ENCODE results near the gene DGCR6.
"Not testable (repeated sequence)": the region's sequence is repeated elsewhere in the genome, so short reads cannot be mapped to it uniquely, and the experiment has no call there.

DGCR6 gene

DNA sequence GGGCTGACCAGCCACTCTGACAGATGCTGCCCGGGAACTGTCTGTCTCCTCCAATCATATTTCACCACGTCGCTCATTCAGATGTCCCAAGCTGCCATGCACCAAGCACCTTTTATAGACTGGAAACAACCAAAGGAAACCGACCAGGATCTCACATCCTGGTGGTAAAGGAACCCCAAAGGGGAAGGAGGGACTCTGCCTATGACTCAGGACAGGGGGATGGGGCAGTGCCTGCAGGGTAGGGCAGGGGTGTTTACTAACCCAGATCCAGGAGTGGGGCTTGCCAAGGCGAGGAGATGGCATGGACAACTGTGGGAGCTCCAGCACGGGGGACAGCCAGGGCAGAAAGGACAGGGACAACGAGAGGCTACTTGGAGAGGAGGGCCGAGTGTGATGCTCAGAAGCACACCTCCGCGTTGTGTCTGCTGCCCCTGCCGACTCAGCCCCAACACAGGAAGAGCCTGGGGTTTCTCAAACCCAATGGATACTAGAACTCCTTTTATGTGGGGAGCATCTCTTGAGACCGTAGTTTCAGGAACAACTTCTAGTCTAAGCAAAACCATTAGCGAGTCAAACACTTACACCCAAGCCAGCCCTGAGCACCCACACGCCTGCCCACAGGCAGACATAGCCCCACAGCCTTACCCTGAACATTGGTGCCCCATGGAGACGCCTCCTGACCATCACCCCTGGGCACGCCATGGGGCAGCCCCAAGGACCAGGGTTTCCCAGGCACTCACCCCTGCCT is 26.0 kb downstream of the DGCR6 start:
- DNase-seq = no peak

DNA sequence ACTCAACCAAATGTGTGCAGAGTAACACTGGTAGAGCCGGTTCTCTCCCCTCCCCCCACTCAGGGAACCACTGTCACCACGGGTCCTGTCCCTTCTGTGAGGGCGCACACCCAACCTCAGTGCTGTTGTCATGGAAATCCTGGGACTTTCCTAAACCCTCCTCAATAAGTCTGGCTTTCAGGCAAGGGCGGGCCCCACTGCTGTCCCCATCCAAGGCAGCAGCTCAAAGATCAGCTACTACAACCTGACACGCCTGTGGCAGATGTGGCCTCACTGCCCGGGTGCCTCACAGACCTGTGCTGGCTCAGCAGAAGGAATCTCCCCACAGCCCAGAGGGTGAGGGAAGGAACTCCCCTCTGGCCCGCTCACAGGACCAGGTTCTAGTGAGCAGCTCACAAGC is 27.8 kb downstream of the DGCR6 start:
- no peak for DNase-seq

DNA sequence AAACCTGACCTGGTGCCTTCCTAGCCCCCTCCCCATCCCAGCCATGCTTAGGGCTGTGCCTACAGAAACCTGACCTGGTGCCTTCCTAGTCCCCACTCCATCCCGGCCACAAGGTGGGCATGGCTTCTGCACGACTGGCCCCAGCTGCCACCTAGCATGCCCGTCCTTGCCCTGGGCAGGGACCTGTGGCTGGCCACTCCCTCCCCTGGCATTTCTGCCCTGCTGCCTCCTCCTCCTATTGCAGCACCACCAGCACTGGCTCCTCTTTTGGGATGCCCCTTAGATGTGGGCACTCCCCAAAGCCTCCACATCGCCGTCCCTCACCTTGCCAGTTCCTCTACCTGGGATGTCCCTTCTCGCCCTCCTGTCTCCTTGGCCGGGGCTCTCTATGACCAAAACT is 28.6 kb downstream of the DGCR6 start:
- DNase-seq = not testable (repeated sequence)

DNA sequence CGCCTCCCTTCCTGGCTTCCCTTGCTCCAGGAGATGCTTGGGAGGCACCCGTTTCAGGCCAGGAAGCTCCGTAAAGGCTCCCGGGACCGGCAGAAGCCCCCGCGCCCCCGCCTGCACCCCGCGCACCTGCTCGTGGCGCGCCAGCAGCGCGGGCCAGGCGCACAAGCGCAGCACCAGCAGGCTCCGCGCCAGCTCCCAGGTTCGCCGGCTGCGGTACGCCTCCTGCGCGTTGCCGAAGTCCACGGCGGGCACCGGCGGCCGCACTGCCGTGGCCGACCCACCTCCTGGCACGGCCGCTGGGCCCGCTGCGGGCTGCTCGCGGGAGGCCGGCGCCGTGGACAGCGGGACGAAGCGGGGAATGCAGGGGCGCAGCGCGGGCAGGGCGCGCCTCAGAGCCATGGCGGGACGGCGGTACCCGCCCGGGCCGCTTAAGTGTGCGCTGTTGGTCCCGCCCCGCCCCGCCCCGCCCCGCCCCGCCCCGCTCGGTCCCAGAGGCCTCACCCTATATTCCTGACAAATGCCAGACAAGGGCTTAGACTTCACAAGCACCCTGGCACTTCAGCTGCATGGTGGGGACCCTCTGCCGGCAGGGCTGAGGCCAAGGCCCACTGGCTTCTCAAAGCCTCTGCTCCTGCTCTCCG is 29.9 kb downstream of the DGCR6 start, which contains the start of gene PRODH:
TSS of gene PRODH (minus strand) at position 405 of the 641 bp plus-strand sequence. CDS start at position 399, 6 bp downstream.
- DNase-seq = no peak

DNA sequence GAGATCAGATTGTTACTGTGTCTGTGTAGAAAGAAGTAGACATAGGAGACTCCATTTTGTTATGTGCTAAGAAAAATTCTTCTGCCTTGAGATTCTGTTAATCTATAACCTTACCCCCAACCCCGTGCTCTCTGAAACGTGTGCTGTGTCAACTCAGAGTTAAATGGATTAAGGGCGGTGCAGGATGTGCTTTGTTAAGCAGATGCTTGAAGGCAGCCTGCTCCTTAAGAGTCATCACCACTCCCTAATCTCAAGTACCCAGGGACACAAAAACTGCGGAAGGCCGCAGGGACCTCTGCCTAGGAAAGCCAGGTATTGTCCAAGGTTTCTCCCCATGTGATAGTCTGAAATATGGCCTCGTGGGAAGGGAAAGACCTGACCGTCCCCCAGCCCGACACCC is 32.6 kb downstream of the DGCR6 start:
- not testable (repeated sequence) for DNase-seq

DNA sequence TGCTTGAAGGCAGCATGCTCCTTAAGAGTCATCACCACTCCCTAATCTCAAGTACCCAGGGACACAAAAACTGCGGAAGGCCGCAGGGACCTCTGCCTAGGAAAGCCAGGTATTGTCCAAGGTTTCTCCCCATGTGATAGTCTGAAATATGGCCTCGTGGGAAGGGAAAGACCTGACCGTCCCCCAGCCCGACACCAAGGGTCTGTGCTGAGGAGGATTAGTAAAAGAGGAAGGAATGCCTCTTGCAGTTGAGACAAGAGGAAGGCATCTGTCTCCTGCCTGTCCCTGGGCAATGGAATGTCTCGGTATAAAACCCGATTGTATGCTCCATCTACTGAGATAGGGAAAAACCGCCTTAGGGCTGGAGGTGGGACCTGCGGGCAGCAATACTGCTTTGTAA is 41.0 kb downstream of the DGCR6 start:
- not testable (repeated sequence) for DNase-seq

DNA sequence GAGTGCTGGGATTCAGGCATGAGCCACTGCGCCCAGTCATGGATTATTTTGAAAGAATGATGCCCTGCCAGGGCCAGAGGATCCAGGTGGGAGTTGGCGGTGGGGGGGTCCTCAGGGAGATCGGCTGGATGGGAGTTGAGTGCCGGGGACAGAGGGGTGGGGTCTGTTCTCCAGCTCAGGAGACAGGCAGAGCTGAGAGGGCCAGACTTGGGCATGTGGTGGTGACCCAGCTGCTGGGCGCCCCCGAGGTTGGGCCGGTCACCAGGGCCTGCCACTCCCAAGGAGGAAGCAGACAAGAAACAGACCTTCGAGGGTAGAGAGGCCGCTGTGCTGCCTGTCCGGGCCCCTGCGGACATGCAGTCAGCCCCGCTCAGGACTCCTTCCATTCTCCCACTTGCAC is 41.8 kb downstream of the DGCR6 start:
- no peak for DNase-seq

DNA sequence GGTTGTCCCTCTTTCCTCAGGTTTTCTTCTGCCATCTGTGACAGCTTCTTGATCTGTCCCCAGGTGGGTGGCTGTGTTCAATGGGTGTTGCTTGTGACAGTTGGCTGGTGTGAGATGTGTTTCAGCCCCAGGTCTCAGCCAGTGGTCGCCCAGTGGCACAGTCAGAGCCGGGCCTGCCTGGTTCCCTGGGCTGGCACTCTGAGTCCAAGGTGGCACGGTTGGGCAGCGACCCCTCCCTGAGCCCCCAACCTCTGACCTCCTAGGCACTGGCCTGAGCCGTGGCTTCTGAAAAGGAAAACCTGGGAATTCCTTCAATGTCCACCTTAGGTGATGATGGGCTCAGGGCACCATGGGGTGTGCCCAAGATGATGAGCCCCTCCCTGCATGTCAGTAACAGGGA is 44.0 kb downstream of the DGCR6 start:
- no peak for DNase-seq

DNA sequence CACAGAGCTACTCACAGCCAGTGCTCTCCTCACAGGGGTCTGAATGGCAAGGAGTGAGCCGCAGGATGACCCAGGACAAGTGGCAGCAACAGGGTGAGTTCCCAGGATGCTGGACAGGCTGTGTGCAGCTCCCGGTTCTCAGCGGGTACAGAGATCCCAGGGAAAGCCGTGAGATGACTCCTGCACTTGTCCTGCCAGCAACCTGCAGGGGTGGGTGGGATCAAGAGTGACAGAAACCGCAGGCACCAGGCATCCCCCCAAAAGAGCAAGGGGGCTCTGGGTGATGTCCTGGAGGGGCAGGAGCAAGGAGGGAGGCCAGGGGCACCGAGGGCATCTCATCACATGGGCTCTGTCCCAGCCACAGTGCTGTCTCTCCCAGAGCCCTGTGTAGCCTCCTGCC is 45.9 kb downstream of the DGCR6 start:
- DNase-seq = peak; percentile 19

DNA sequence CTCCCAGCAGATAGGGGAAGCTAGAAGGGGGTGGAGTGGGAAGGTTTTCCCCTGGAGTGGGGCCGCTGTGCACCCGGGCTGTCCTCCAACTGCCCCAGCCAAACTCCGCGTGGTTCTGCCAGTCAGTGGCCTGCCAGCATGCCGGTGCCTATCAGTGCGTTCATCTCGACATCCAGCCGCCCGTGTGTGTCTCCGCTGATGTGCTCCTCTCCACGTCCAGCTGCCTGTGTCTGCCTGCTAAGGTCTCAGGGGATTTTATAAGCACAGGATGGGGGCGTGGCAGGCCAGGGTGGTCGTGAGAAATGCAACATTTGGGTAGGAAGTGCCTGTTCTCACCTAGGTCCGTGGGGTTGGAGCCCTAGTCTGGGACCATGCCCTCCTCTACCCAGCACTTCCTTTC is 47.0 kb downstream of the DGCR6 start:
- DNase-seq = peak; percentile 17

DNA sequence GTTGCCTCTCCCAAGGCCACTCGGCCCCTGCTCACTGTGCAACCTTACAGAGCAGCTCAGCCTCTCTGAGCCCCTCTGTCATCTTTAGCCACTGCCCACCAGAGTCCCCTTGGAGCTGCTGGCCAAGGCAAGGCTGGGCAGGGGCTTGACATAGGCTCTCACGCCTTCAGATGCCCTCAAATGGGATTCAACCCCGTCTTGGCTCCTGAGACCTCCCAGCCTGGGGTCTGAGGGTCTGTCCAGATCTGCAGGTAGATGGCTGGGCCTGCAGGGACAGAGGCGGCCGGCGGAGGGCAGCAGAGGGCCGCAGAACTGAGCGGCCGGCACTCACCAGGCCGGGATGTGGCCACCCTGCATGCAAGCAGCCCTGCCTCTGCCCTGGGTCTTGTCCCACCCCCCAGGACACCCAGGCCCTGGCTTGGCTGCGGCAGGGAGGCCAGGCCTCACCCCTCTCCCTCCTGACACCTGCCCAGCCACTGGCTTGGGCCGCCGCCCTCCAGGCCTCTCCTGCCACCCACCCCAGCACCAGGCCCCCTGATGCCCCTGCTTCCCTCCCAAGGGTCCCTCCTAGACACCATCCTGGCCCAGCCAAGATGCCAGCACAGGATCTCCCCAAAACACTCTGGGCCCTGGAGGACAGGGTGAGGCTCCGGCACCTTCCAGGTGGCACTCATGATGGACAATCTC is 48.3 kb downstream of the DGCR6 start:
- peak; percentile 71 for DNase-seq

DNA sequence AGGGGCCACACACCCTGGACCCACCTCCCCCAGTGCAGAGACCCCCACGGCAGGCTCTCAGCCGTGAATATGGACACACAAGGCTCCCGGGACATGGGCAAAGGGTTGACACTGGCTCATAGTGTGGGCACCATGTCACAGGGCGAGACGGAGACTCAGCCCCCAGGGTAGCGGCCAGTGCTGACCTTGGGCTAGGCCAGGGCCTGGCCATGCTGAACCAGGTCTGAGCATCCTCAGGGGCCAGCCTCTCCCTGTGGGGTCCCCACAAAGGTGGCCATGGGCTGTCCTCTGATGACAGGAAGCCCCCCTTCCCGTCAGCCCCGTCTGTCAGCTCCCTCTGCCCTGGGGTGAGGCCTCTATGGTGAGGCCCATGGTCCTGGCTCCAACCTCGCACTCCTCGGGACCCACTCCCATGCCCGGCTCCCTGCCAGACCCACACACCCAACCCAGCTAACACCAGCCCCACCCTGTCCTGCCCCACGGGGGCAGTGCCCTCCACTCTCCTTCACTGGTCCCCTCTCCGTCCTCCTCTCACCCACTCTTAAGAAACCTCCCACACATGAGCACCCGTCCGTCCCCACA is 49.0 kb downstream of the DGCR6 start:
- peak; percentile 26 for DNase-seq

DNA sequence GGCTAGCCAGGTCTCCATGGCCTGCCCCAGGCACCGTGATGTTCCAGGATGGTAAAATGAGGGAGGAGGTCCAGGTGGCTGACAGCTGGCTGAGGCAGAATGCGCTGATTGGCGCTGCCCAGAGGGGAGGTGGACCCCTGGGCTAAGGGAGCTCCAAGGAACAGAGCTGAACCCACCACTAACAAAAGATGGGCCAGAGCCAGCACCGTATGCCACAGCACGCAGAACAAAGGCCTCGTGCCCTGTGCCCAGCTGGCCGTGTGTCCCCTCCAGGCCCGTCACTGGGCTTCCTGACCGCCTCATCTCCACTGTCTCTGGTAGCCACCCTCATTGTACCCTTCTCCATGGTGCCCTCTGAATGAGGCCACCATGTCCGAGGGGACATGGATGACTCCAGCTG is 49.6 kb downstream of the DGCR6 start:
- no peak for DNase-seq

DNA sequence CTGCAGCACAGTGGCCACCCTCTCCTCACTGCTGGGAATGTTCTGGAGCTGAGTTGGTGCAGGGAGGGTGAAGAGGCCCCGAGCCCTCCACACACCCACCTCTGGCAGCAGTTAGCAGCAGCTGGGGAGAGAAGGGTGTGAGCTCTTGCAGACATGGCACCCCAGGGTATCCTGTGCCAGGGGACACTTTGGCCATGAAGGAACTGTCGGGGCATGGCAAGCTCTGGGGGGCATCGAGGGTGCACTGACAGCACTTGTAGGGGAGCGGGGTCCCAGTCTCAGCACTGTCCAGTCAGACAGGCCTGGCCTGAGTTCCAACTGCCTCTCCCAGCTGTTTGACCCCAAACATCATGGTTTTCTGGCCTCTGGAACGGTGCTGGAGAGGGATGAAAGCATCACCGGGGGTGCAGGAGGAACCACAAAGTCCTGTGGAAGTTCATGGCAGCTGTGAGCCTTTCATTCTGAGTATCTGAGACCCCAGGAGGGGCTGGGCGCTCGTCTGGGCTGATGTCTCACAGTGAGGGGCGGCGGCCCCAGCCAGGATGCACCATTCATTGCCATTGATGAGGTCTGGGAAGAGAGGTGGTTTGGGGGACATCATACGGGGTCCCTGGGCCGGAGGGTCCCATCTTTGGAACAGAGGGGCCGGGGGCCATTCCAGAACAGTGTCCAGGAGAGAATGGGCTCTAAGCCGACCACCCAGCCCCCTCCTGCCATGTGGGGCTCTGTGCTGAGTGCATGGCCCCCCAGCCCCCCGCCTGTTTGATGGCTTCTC is 50.2 kb downstream of the DGCR6 start:
- not testable (repeated sequence) for DNase-seq

DNA sequence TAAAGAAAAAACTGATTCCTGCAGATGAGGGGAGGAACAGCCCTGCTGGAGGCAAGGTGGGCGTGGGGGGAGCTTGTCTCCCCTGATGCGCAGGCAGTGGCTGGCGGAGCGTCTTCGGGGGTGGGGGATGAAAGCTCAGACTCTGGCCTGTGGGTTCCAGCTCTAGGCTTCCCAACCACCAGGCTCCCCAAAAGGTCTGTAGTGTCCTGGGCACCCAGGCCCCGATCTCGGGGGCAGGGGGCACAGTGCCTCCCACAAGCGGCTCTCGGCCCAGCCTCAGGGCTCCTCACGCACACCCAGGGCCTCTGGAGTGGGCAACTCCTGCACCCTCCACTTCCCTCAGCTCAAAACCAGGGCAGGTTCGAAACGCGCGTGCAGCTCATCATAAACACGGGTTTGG is 50.8 kb downstream of the DGCR6 start:
- not testable (repeated sequence) for DNase-seq

DNA sequence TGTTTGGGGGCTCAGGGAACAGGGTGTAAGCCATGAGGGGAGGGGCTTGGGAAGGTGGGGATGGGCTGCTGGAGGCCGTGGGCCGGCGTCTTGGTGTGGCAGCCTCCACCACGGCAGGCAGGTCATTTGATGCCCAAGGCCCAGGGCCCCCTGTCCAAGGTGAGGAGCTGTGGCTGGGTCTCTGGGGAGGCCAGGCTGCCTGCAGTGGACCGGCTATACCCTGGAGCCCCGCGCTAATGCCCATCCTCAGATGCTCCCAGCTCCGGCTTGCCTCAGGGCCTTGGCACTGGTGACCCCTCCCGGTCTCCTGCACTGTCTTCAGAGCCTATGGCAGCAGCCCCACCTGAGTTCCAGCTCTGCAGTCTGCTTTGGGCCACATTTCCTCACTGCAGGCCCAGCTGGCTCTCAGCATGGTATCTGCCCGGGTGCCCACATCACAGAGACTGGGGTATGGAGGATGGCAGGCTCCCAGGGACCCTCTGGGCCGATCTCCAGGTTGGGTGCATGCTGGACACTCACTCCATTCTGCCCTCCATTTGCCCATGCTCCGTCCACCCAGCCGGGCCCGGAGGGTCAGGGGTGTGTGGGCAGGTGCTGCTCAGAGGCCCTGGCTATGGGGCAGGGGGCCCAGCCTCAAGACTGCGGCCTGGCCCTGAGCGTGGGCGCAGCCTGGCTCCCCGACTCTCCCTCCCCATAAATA is 51.7 kb downstream of the DGCR6 start:
- peak; percentile 27 for DNase-seq

DNA sequence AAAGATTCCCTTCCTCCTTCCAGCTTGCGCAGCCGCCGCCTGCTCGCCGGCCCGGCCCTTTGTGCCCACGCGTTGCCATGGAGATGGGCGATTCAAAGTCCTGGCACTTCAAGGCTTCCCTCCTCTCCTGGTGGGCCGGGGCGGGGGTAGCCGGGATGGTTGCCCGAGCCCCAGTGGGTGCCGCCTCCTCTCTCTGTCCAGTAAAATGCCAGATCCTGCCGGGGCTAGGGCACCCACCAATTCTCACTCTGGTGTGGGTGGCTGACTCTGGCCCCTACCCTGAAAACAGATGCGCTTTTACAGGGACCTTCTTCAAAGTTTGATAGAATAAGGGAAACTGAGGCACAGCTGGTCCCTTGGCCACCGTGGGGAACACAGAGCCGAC is 52.2 kb downstream of the DGCR6 start:
- DNase-seq = not testable (repeated sequence)

DNA sequence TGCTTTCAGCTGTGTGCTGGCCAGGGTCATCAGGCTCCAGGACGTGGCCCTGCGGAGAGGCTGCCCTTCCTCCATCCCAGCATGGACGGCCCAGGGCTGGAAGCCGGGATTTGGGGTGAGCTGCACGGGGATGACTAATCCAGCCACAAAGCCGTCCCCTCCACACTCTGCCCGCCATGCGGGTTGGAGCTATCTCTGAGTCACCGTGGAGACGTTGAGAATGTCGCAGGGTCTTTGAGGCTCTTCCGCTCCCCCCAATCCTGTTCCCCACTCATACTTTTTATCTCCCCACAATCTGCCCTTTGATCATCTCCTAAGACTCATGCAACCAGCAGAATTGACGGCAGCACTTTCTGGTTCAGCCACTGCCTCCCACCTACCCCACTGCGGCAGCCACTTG is 52.6 kb downstream of the DGCR6 start:
- DNase-seq = peak; percentile 24

DNA sequence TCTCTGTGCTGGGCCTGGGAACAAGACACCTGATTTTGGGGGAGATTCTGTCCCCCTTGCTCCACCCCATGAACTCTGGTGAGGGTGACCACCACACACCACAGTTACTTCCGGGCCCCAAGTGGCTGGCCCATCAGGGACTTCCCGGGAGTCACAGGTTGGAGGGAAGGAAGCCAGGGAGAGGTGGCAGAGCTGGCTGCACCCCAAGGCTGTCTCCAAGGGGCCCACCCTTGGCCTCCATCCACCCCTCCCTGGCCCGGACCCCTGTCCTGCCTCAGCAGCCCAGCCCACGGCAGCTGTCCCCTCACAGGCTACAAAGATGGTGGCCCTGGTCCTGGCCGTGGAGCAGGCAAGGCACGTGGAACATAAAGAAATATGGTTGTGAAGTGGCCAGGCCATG is 53.1 kb downstream of the DGCR6 start:
- DNase-seq = peak; percentile 9

DNA sequence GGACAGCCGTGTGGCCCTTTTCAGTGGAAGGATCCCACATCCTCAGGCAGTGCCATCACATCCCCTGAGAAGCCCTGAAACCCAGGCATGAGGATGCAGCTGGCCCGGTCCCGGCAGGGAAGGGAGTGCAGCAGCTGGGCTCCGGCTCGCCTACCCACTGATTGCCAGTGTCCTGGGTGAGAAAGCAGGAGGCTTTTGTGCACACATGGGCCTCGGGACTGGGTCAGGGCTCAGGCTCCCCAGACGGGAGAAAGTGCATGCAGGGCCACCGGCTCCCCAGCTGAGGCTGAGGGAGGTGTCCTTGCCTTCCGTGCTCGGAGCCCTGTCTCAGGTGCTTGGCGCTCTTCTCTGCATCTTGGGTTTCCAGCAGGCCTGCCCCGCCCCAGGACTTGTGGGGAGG is 53.6 kb downstream of the DGCR6 start:
- peak; percentile 15 for DNase-seq

DNA sequence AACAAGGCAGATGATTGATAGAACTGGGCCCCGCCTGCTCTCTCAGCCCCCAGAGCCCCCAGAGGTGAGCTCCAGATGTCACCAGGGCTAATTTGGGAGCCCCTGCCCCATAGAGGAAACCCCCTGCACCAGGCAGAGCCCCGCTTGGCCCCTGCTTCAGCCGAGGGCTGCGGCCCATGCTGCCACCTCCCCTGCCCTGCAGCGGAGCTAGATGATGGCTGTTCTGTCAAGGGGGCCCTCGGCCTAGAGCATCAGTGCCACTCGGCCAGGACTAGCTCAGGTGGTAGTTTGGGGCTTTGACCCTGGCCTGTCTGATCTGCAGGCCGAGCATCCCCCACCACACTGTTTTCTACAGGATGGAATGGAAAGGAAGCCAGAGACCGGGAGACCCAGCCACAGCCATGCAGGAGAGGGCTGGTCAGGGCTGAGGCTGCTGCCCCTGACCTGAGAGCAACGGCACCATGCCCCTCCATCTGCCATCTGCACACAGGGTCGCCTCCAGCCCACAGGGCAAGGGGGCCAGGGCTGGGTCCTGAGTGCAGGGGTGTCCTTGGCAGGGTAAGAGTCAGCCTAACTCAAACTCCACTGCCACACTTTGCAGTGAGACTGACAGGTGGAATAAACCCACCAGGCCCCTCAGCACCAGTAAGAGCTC is 54.2 kb downstream of the DGCR6 start:
- peak; percentile 23 for DNase-seq

DNA sequence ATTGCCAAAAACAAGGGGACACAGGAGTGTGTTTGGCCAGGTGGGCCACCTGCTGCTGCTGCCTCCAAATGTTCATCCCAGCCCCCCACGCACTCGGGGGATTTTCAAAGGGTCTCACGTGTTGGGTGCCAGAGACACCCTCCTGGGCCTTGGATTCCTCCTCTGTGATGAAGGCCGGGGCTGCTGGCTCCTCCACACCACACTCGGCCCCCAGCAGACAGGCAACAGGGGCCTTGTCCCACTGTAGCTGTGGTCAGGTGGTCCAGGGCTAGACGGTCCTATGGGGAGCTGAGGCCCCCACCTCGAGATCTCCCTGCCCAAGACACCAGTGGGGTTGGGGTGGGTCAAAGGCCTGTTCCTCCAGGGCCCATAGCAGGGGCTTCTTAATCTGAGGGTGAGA is 55.1 kb downstream of the DGCR6 start:
- DNase-seq = peak; percentile 8

Measured in activated CD4-positive, CD25-positive, alpha-beta regulatory T cell treated with anti-CD3 and anti-CD28 coated beads, Interleukin-2, amount 50 U/mL, for 72 hours (primary cell).